Endodermal cell (in vitro differentiated cells): Measurements from ENCODE around the gene SPON1. TPM values are rescaled to one million over a fixed set of nuclear protein-coding genes. Genes with fewer than 3 reads are reported as not detected.

Source experiments
- DNase-seq: peaks from one replicate; pipeline ENCODE4 v3.0.0-alpha.2; 2017
- H3K27ac ChIP-seq: 2 replicates; pipeline ENCODE4 v1.5.1; 2013; ENCODE audit warnings: mild to moderate bottlenecking, low read depth, low read length, moderate library complexity
- H3K27me3 ChIP-seq: 2 replicates; pipeline ENCODE4 v1.6.1; 2013; ENCODE audit warnings: mild to moderate bottlenecking, low read length, moderate library complexity; ENCODE audit not compliant: insufficient read depth, control insufficient read depth, poor library complexity, severe bottlenecking
- H3K36me3 ChIP-seq: 2 replicates; pipeline ENCODE4 v1.7.0; 2013; ENCODE audit warnings: mild to moderate bottlenecking, low read length, moderate library complexity; ENCODE audit not compliant: control insufficient read depth, insufficient read depth
- H3K4me1 ChIP-seq: one replicate; pipeline ENCODE4 v1.7.0; 2013; ENCODE audit warnings: low read length; ENCODE audit not compliant: control insufficient read depth, insufficient read depth
- H3K4me3 ChIP-seq: 2 replicates; pipeline ENCODE4 v1.5.1; 2013; ENCODE audit warnings: mild to moderate bottlenecking, low read length, moderate library complexity
- H3K9ac ChIP-seq: 2 replicates; pipeline ENCODE4 v1.6.1; 2013; ENCODE audit warnings: mild to moderate bottlenecking, low read length, moderate library complexity; ENCODE audit not compliant: poor library complexity, severe bottlenecking; ENCODE audit errors: extremely low read depth
- H3K9me3 ChIP-seq: 2 replicates; pipeline ENCODE4 v1.6.1; 2013; ENCODE audit warnings: mild to moderate bottlenecking, low read length, moderate library complexity; ENCODE audit not compliant: control insufficient read depth
- H3K27ac Mint-ChIP-seq: 2 replicates; pipeline ENCODE4 v1.8.0; 2020; ENCODE audit warnings: mixed read lengths
- H3K27me3 Mint-ChIP-seq: 2 replicates; pipeline ENCODE4 v1.8.0; 2021; ENCODE audit warnings: mild to moderate bottlenecking, mixed read lengths; ENCODE audit not compliant: insufficient read depth
- H3K36me3 Mint-ChIP-seq: 2 replicates; pipeline ENCODE4 v1.8.0; 2020; ENCODE audit warnings: low read depth, mixed read lengths
- H3K4me1 Mint-ChIP-seq: 2 replicates; pipeline ENCODE4 v1.8.0; 2020; ENCODE audit warnings: mixed read lengths
- H3K4me3 Mint-ChIP-seq: 2 replicates; pipeline ENCODE4 v1.8.0; 2020; ENCODE audit warnings: mild to moderate bottlenecking, moderate library complexity, mixed read lengths
- H3K9me3 Mint-ChIP-seq: 2 replicates; pipeline ENCODE4 v1.8.0; 2020; ENCODE audit warnings: mild to moderate bottlenecking, mixed read lengths
- CTCF ChIP-seq: fragments of 200-600 bp; sonication (generic); conservative IDR thresholded peaks from 2 replicates; pipeline ENCODE4 v1.5.0; 2021; ENCODE audit warnings: antibody characterized with exemption, mild to moderate bottlenecking
- WGBS, 2 experiments: methylation state at CpG; one replicate each; pipeline versions ENCODE4 v1.1.5 to v1.1.7; 2013; ENCODE audit warnings: missing lambda C conversion rate in 2 of 2, mixed read lengths in 1 of 2; ENCODE audit not compliant: insufficient coverage in 1 of 2, insufficient read length in 1 of 2; 5-methylcytosine and 5-hydroxymethylcytosine counted together
- total RNA-seq, 2 donors: library from RNA; stranded (reverse); fragmentation: NEBNext Ultra II Directional in 1 of 2; extraction: Animal tissue kit (Norgen Biotek cat#: 25700) in 1 of 2; gene quantifications; 2 replicates in 1 of 2; 3 replicates in 1 of 2; pipeline ENCODE4 v1.2.1, GENCODE V29; 2021

SPON1 gene
- total RNA-seq, 2 donors from 2014 or later: 0.13 to 1.6 TPM

- Histone ChIP-seq H3K36me3 (no peaks in the 10 kb centered on the region), H3K4me1 (no peaks in the 10 kb centered on the region), H3K4me3 (no peak overlapping the region), H3K27me3 (no peaks in the 10 kb centered on the region), H3K9ac (no peak overlapping the region), H3K9me3 (no peaks in the 10 kb centered on the region), H3K27ac (no peak overlapping the region)
- TF ChIP-seq CTCF: no peak
- peaks cover 3% of the 10 kb centered on the region for H3K27me3 Mint-ChIP-seq
- H3K36me3 Mint-ChIP-seq: no peaks in the 10 kb centered on the region
- DNase-seq: no peak
- no peak overlapping the region for H3K4me3 Mint-ChIP-seq
- no peak overlapping the region for H3K27ac Mint-ChIP-seq
- peaks cover 12% of the 10 kb centered on the region for H3K4me1 Mint-ChIP-seq
- no peaks in the 10 kb centered on the region for H3K9me3 Mint-ChIP-seq
- 92 to 100% methylated on average over 1 to 3 of the region's 3 CpGs for WGBS, 2 experiments
Measured at GRCh38 chr11:14189874-14190273, 227.4 kb downstream of the SPON1 start.

GRCh38 chr11:14190992-14191778 lies 228.7 kb downstream of the SPON1 start:
- DNase-seq: peak; percentile 55
- H3K4me1 Mint-ChIP-seq: peaks cover 12% of the 10 kb centered on the region
- no peak overlapping the region for H3K27ac Mint-ChIP-seq
- H3K27me3 Mint-ChIP-seq: peaks cover 3% of the 10 kb centered on the region
- no peaks in the 10 kb centered on the region for H3K9me3 Mint-ChIP-seq
- H3K4me3 Mint-ChIP-seq: no peak overlapping the region
- H3K27ac ChIP-seq: no peak overlapping the region
- H3K36me3 ChIP-seq: no peaks in the 10 kb centered on the region
- TF ChIP-seq CTCF: peak; percentile 50
- no peak overlapping the region for H3K9ac ChIP-seq
- no peaks in the 10 kb centered on the region for H3K27me3 ChIP-seq
- no peak overlapping the region for H3K4me3 ChIP-seq
- H3K9me3 ChIP-seq: no peaks in the 10 kb centered on the region
- H3K4me1 ChIP-seq: no peaks in the 10 kb centered on the region
- 90% methylated on average over 3 to 6 of the region's 6 CpGs for WGBS, 2 experiments
- no peaks in the 10 kb centered on the region for H3K36me3 Mint-ChIP-seq

- no peak overlapping the region for H3K27ac Mint-ChIP-seq
- Histone ChIP-seq H3K4me1 (no peaks in the 10 kb centered on the region), H3K27ac (no peak overlapping the region), H3K27me3 (no peaks in the 10 kb centered on the region), H3K9me3 (no peaks in the 10 kb centered on the region), H3K4me3 (no peak overlapping the region), H3K9ac (no peak overlapping the region), H3K36me3 (no peaks in the 10 kb centered on the region)
- 35 to 53% methylated on average over 2 to 3 of the region's 3 CpGs for WGBS, 2 experiments
- peak; percentile 55 for DNase-seq
- peaks cover 12% of the 10 kb centered on the region for H3K4me1 Mint-ChIP-seq
- no peaks in the 10 kb centered on the region for H3K9me3 Mint-ChIP-seq
- H3K27me3 Mint-ChIP-seq: peaks cover 3% of the 10 kb centered on the region
- no peak overlapping the region for H3K4me3 Mint-ChIP-seq
- H3K36me3 Mint-ChIP-seq: no peaks in the 10 kb centered on the region
- TF ChIP-seq CTCF: no peak
Measured at GRCh38 chr11:14193644-14194043, 231.1 kb downstream of the SPON1 start.
